Nephron (organoid): ENCODE results near the gene MAN2A2.

ENCODE experiments used
- H3K27ac Mint-ChIP-seq, 3 experiments: 2 replicates each; pipeline ENCODE4 v1.8.0; 2020; ENCODE audit warnings: mixed read lengths in 3 of 3, mild to moderate bottlenecking in 2 of 3, moderate library complexity in 1 of 3
- H3K27me3 Mint-ChIP-seq: 2 replicates; pipeline ENCODE4 v1.8.0; 2021; ENCODE audit warnings: low read depth, mild to moderate bottlenecking, moderate library complexity, mixed read lengths
- H3K36me3 Mint-ChIP-seq: 2 replicates; pipeline ENCODE4 v1.8.0; 2020; ENCODE audit warnings: low read depth, mixed read lengths
- H3K4me1 Mint-ChIP-seq: 2 replicates; pipeline ENCODE4 v1.8.0; 2020; ENCODE audit warnings: mixed read lengths
- H3K4me3 Mint-ChIP-seq, 3 experiments: 2 replicates each; pipeline ENCODE4 v1.8.0; 2020; ENCODE audit warnings: mild to moderate bottlenecking in 3 of 3, mixed read lengths in 3 of 3, moderate library complexity in 2 of 3
- H3K9me3 Mint-ChIP-seq: 2 replicates; pipeline ENCODE4 v1.8.0; 2020; ENCODE audit warnings: mixed read lengths
- CTCF ChIP-seq, 3 experiments: fragments of 200-600 bp; sonication (generic); IDR thresholded peaks; one replicate each; pipeline ENCODE4 v1.5.0; 2021; ENCODE audit warnings: antibody characterized with exemption in 3 of 3; ENCODE audit not compliant: unreplicated experiment in 3 of 3

Gene MAN2A2

GRCh38 chr15:90936823-90937222 lies 33.7 kb downstream of the MAN2A2 start:
- H3K9me3 Mint-ChIP-seq, result no peaks in the 10 kb centered on the region

GRCh38 chr15:90938261-90938660 lies 35.2 kb downstream of the MAN2A2 start:
- no peaks in the 10 kb centered on the region for H3K9me3 Mint-ChIP-seq
- TF ChIP-seq CTCF (IDR thresholded peaks at IDR 0.05; ENCODE audit: unreplicated experiment in 3 of 3), result no peak
- H3K4me1 Mint-ChIP-seq, result peaks cover 19% of the 10 kb centered on the region
- no peak overlapping the region for H3K4me3 Mint-ChIP-seq
- H3K36me3 Mint-ChIP-seq, result peaks cover 44% of the 10 kb centered on the region
- no peak overlapping the region for H3K27ac Mint-ChIP-seq
- no peaks in the 10 kb centered on the region for H3K27me3 Mint-ChIP-seq

More at GRCh38 chr15:90936823-90937222, 33.7 kb downstream of the MAN2A2 start:
- peaks cover 25% of the 10 kb centered on the region for H3K4me1 Mint-ChIP-seq
- peak overlapping the region in 1 of 3 experiments; percentile 29 for H3K27ac Mint-ChIP-seq
- H3K4me3 Mint-ChIP-seq, result peak overlapping the region; percentile 79 to 92 (median 89)
- H3K27me3 Mint-ChIP-seq, result no peaks in the 10 kb centered on the region
- peaks cover 32% of the 10 kb centered on the region for H3K36me3 Mint-ChIP-seq
- no peak for TF ChIP-seq CTCF (IDR thresholded peaks at IDR 0.05; ENCODE audit: unreplicated experiment in 3 of 3)

GRCh38 chr15:90939756-90940155 lies 36.7 kb downstream of the MAN2A2 start:
- Mint-ChIP-seq H3K27ac (no peak overlapping the region), H3K4me3 (no peak overlapping the region), H3K36me3 (peaks cover 48% of the 10 kb centered on the region), H3K4me1 (peaks cover 12% of the 10 kb centered on the region), H3K9me3 (no peaks in the 10 kb centered on the region), H3K27me3 (no peaks in the 10 kb centered on the region)
- no peak for TF ChIP-seq CTCF (IDR thresholded peaks at IDR 0.05; ENCODE audit: unreplicated experiment in 3 of 3)

GRCh38 chr15:90941038-90941437 lies 37.9 kb downstream of the MAN2A2 start:
- H3K9me3 Mint-ChIP-seq, result no peaks in the 10 kb centered on the region
- H3K4me1 Mint-ChIP-seq, result peaks cover 9% of the 10 kb centered on the region
- no peak overlapping the region for H3K27ac Mint-ChIP-seq
- TF ChIP-seq CTCF (IDR thresholded peaks at IDR 0.05; ENCODE audit: unreplicated experiment in 3 of 3), result no peak
- H3K4me3 Mint-ChIP-seq, result no peak overlapping the region
- H3K36me3 Mint-ChIP-seq, result peaks cover 51% of the 10 kb centered on the region
- no peaks in the 10 kb centered on the region for H3K27me3 Mint-ChIP-seq

- no peak for TF ChIP-seq CTCF (IDR thresholded peaks at IDR 0.05; ENCODE audit: unreplicated experiment in 3 of 3)
- Mint-ChIP-seq H3K4me1 (no peaks in the 10 kb centered on the region), H3K27ac (no peak overlapping the region), H3K4me3 (no peak overlapping the region), H3K27me3 (no peaks in the 10 kb centered on the region), H3K9me3 (no peaks in the 10 kb centered on the region), H3K36me3 (peaks cover 55% of the 10 kb centered on the region)
Measured at GRCh38 chr15:90942354-90943120, 39.4 kb downstream of the MAN2A2 start.

- Mint-ChIP-seq H3K4me1 (no peaks in the 10 kb centered on the region), H3K27me3 (no peaks in the 10 kb centered on the region), H3K4me3 (no peak overlapping the region), H3K36me3 (peaks cover 56% of the 10 kb centered on the region), H3K27ac (no peak overlapping the region), H3K9me3 (no peaks in the 10 kb centered on the region)
- no peak for TF ChIP-seq CTCF (IDR thresholded peaks at IDR 0.05; ENCODE audit: unreplicated experiment in 3 of 3)
Measured at GRCh38 chr15:90945091-90945490, 42.0 kb downstream of the MAN2A2 start.
